ENCODE measurements around the gene IPCEF1. TPM values are rescaled to one million over a fixed set of nuclear protein-coding genes. Genes with fewer than 3 reads are reported as not detected.

The IPCEF1 gene
- total and polyA plus RNA-seq, 2 of the 8 experiments (the other 6 are each of a cell fraction or from before 2014, with no cell fraction given) = 0.41 to 0.78 TPM

DNA sequence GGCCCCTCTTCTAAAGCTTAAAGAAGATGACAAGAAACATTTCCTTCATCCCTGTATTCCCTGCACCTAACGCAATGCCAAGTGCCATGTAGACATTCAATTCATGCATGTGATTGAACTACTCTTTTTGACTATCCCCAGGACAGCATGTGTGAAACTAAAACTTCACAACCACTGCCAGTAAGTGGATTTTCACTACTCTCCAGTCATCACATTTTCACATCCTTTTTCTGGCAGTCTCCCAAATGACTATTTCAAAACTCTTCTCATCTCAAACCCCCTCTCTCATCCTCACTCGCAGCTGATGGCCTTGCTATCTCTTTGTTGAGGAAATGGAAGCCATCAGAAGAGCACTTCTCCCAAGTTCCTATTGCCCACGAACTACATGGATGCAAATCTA lies 194.9 kb downstream of the IPCEF1 start:
- ChIA-PET POLR2A (ENCODE audit: partially characterized antibody) (no interaction called here), CTCF (ENCODE audit: partially characterized antibody) (interaction anchor here (0.7 to 2.6 kb wide), 2 partner anchors 73 to 206 kb away, joined by 3 to 7 read pairs; no protein-coding TSS in a partner anchor)
- no peaks in the 10 kb centered on the region for H3K4me1 ChIP-seq (replicated peaks in 1 of 4; ENCODE audit: control insufficient read depth in 3 of 4, insufficient read depth in 4 of 4, low read length in 3 of 4)
- H4K91ac ChIP-seq (replicated peaks; ENCODE audit: insufficient read length, low read length) = no peak overlapping the region
- no peak for DNase-seq (ENCODE audit: low read depth in 1 of 2, low spot score in 2 of 2)
- H3K4me3 ChIP-seq (ENCODE audit: extremely low read depth in 1 of 4, insufficient read depth in 2 of 4, low read depth in 3 of 4, low read length in 4 of 4) = no peak overlapping the region
- no peaks in the 10 kb centered on the region for H3K27me3 ChIP-seq (replicated peaks in 1 of 4; ENCODE audit: control insufficient read depth in 3 of 4, extremely low read depth in 1 of 4, insufficient read depth in 3 of 4, low read length in 3 of 4)
- H3K23ac ChIP-seq (ENCODE audit: insufficient read length) = no peak overlapping the region
- H2BK5ac ChIP-seq (ENCODE audit: low read depth, low read length) = no peak overlapping the region
- no peaks in the 10 kb centered on the region for H3K79me2 ChIP-seq (ENCODE audit: control insufficient read depth in 1 of 2, insufficient read depth in 2 of 2, low read length in 2 of 2)
- H3K56ac ChIP-seq (replicated peaks; ENCODE audit: insufficient read length, low read depth, low read length) = no peak overlapping the region
- no peaks in the 10 kb centered on the region for H3K79me1 ChIP-seq (ENCODE audit: low read depth, low read length)
- H2BK12ac ChIP-seq (ENCODE audit: low read depth, low read length) = no peak overlapping the region
- H3K23me2 ChIP-seq (ENCODE audit: low read depth, low read length) = no peaks in the 10 kb centered on the region
- H3K4me2 ChIP-seq (ENCODE audit: insufficient read depth in 1 of 2, low read depth in 2 of 2, low read length in 2 of 2) = no peak overlapping the region
- H3K18ac ChIP-seq (ENCODE audit: extremely low read depth, low read length) = no peak overlapping the region
- no peak overlapping the region for H4K8ac ChIP-seq (ENCODE audit: extremely low read depth, insufficient read depth, low read length)
- no peak overlapping the region for H3K27ac ChIP-seq (ENCODE audit: low read depth, low read length)
- H3K14ac ChIP-seq (ENCODE audit: insufficient read length) = no peak overlapping the region
- H3K9me3 ChIP-seq (ENCODE audit: insufficient read depth in 2 of 2, low read depth in 1 of 2, low read length in 1 of 2) = peaks cover 3 to 5% of the 10 kb centered on the region in 2 experiments; a peak in 3 of 4 replicates
- WGBS, 2 experiments (ENCODE audit: extremely low coverage in 1 of 2, insufficient coverage in 1 of 2, insufficient read length in 1 of 2, insufficient replicate concordance in 2 of 2, low coverage in 1 of 2, low lambda C conversion rate in 2 of 2, missing lambda C conversion rate in 1 of 2) = 94% methylated on average over 3 of the region's 3 CpGs; no CpG with 5 or more reads in 1 of the 2 experiments
- H3K9ac ChIP-seq (replicated peaks in 1 of 4; ENCODE audit: extremely low read depth in 1 of 4, low read depth in 3 of 4, low read length in 3 of 4) = no peak overlapping the region
- H2AFZ ChIP-seq (ENCODE audit: low read length) = no peak overlapping the region
- H3K4ac ChIP-seq (replicated peaks; ENCODE audit: insufficient read length, low read depth, low read length) = no peak overlapping the region
- H2AK5ac ChIP-seq (ENCODE audit: low read depth, low read length) = no peak overlapping the region
- H2BK120ac ChIP-seq (replicated peaks; ENCODE audit: low read depth, low read length) = no peak overlapping the region
- H4K5ac ChIP-seq (ENCODE audit: insufficient read length, low read depth, low read length) = no peak overlapping the region
- no peak for FAIRE-seq
- H2BK15ac ChIP-seq (ENCODE audit: low read length) = no peak overlapping the region
- no peak overlapping the region for H2BK20ac ChIP-seq (ENCODE audit: low read length)
- no peaks in the 10 kb centered on the region for H4K20me1 ChIP-seq (replicated peaks in 1 of 2; ENCODE audit: control insufficient read depth in 1 of 2, insufficient read depth in 2 of 2, low read length in 2 of 2)
- H3K36me3 ChIP-seq (ENCODE audit: control insufficient read depth in 2 of 4, insufficient read depth in 4 of 4, low read length in 3 of 4) = no peaks in the 10 kb centered on the region
